Measurements from ENCODE around the gene ARHGEF12. TPM values are rescaled to one million over a fixed set of nuclear protein-coding genes. Genes with fewer than 3 reads are reported as not detected.
A peak's percentile ranks its signal among the peaks of the same experiment; 100 is the strongest.

Gene ARHGEF12
- total RNA-seq, 4 donors from 2014 or later = 75.9 to 116 (median 94.3) TPM

GRCh38 chr11:120339394-120339890, 3.2 kb downstream of the ARHGEF12 start:
- Histone ChIP-seq H3K27me3 (no peaks in the 10 kb centered on the region), H3K27ac (peak overlapping the region; percentile 94 to 100 (median 98)), H3K9me3 (no peaks in the 10 kb centered on the region), H3K36me3 (no peaks in the 10 kb centered on the region), H3K4me1 (peaks cover 19 to 72% (median 49%) of the 10 kb centered on the region in 4 donors), H3K4me3 (peak overlapping the region in 2 of 4 donors; percentile 0 to 99)
- in situ Hi-C loops (cut with MboI; ENCODE audit: low pct_ligation_motif_present in 1 of 4, low pct_unique_long_range_greater_than_20kb in 1 of 4, low sequenced_read_pairs in 3 of 4) = loop anchor here in 1 of 4 donors (25.0 kb wide), 1 partner anchor 98 kb away; no protein-coding TSS in a partner anchor
- peak; percentile 38 for DNase-seq
- peak; percentile 36 to 67 (median 52) for TF ChIP-seq POLR2AphosphoS5 (IDR thresholded peaks at IDR 0.05)
- TF ChIP-seq CTCF (IDR thresholded peaks at IDR 0.05) = no peak
- WGBS, 2 donors (ENCODE audit: low coverage in 1 of 2) = 14 to 28% methylated on average over 3 to 6 of the region's 6 CpGs
- intact Hi-C loops (cut with DNase I; ENCODE audit: low total_unique reads) = no loop called here

- in situ Hi-C loops (cut with MboI; ENCODE audit: low pct_ligation_motif_present in 1 of 4, low pct_unique_long_range_greater_than_20kb in 1 of 4, low sequenced_read_pairs in 3 of 4) = loop anchor here in 1 of 4 donors (25.0 kb wide), 1 partner anchor 97 kb away; no protein-coding TSS in a partner anchor
- H3K36me3 ChIP-seq = no peaks in the 10 kb centered on the region
- H3K4me3 ChIP-seq = peak overlapping the region in 1 of 4 donors; percentile 99
- no peak for TF ChIP-seq EP300 (IDR thresholded peaks at IDR 0.05; ENCODE audit: low read depth)
- no peak for TF ChIP-seq POLR2A (IDR thresholded peaks at IDR 0.05)
- TF ChIP-seq POLR2AphosphoS5 (IDR thresholded peaks at IDR 0.05) = no peak
- TF ChIP-seq CTCF (IDR thresholded peaks at IDR 0.05) = no peak
- DNase-seq = no peak
- intact Hi-C loops (cut with DNase I; ENCODE audit: low total_unique reads) = no loop called here
- no peaks in the 10 kb centered on the region for H3K27me3 ChIP-seq
- H3K27ac ChIP-seq = peak overlapping the region; percentile 94 to 100 (median 98)
- H3K9me3 ChIP-seq = no peaks in the 10 kb centered on the region
- WGBS, 2 donors (ENCODE audit: low coverage in 1 of 2) = 19 to 34% methylated on average over 2 of the region's 2 CpGs
- H3K4me1 ChIP-seq = peaks cover 28 to 76% (median 52%) of the 10 kb centered on the region in 4 donors
These were observed 4.3 kb downstream of the ARHGEF12 start for GRCh38 chr11:120340529-120340928.

GRCh38 chr11:120342226-120342625, 6.0 kb downstream of the ARHGEF12 start:
- H3K27ac ChIP-seq = no peak overlapping the region
- intact Hi-C loops (cut with DNase I; ENCODE audit: low total_unique reads) (no loop called here), in situ Hi-C loops (cut with MboI; ENCODE audit: low pct_ligation_motif_present in 1 of 4, low pct_unique_long_range_greater_than_20kb in 1 of 4, low sequenced_read_pairs in 3 of 4) (loop anchor here in 1 of 4 donors (25.0 kb wide), 1 partner anchor 95 kb away; no protein-coding TSS in a partner anchor)
- WGBS, 2 donors (ENCODE audit: low coverage in 1 of 2) = 80 to 83% methylated on average over 3 of the region's 3 CpGs
- no peak overlapping the region for H3K4me3 ChIP-seq
- no peaks in the 10 kb centered on the region for H3K9me3 ChIP-seq
- no peak for DNase-seq
- TF ChIP-seq CTCF (IDR thresholded peaks at IDR 0.05) = no peak
- no peak for TF ChIP-seq POLR2AphosphoS5 (IDR thresholded peaks at IDR 0.05)
- TF ChIP-seq EP300 (IDR thresholded peaks at IDR 0.05; ENCODE audit: low read depth) = no peak
- no peak for TF ChIP-seq POLR2A (IDR thresholded peaks at IDR 0.05)
- peaks cover 28 to 91% (median 58%) of the 10 kb centered on the region in 4 donors for H3K4me1 ChIP-seq
- H3K36me3 ChIP-seq = no peaks in the 10 kb centered on the region
- H3K27me3 ChIP-seq = no peaks in the 10 kb centered on the region

- H3K27me3 ChIP-seq = no peaks in the 10 kb centered on the region
- TF ChIP-seq POLR2A (IDR thresholded peaks at IDR 0.05) (no peak), POLR2AphosphoS5 (IDR thresholded peaks at IDR 0.05) (no peak), EP300 (IDR thresholded peaks at IDR 0.05; ENCODE audit: low read depth) (no peak), CTCF (IDR thresholded peaks at IDR 0.05) (no peak)
- no peak overlapping the region for H3K27ac ChIP-seq
- no peaks in the 10 kb centered on the region for H3K36me3 ChIP-seq
- intact Hi-C loops (cut with DNase I; ENCODE audit: low total_unique reads) = no loop called here
- H3K4me3 ChIP-seq = no peak overlapping the region
- in situ Hi-C loops (cut with MboI; ENCODE audit: low pct_ligation_motif_present in 1 of 4, low pct_unique_long_range_greater_than_20kb in 1 of 4, low sequenced_read_pairs in 3 of 4) = loop anchor here in 1 of 4 donors (25.0 kb wide), 1 partner anchor 95 kb away; no protein-coding TSS in a partner anchor
- no peak for DNase-seq
- H3K4me1 ChIP-seq = peaks cover 32 to 95% (median 60%) of the 10 kb centered on the region in 4 donors
- no peaks in the 10 kb centered on the region for H3K9me3 ChIP-seq
- 83 to 98% methylated on average over 3 of the region's 3 CpGs for WGBS, 2 donors (ENCODE audit: low coverage in 1 of 2)
These were observed 6.5 kb downstream of the ARHGEF12 start for GRCh38 chr11:120342678-120343077.

Data from transverse colon (tissue), 4 donors.